ENCODE measurements around the gene CD46. TPM values are rescaled to one million over a fixed set of nuclear protein-coding genes. Genes with fewer than 3 reads are reported as not detected.

CD46 gene
- total RNA-seq, result 72.5 and 95.0 TPM in 2 replicates

GRCh38 chr1:207751790-207752455, at the start of gene CD46:
Gene CD46 (plus strand): TSS chr1:207752054. CDS start chr1:207752213, 159 bp downstream.

Other genes with a start within 250 kb of the CD46 start
- gene CR1L, start 106.9 kb upstream of the CD46 start, total RNA-seq, result not detected in 2 replicates
- 0.26 and 2.1 TPM in 2 replicates for gene CD34, start 159.1 kb downstream of the CD46 start, total RNA-seq

Measured in epithelial cell of alveolus of lung (primary cell).